ENCODE data around the gene APBB2. TPM values are rescaled to one million over a fixed set of nuclear protein-coding genes. Genes with fewer than 3 reads are reported as not detected.

Gene APBB2
- total and polyA plus RNA-seq, 12 donors: 5.2 to 35.4 (median 26.3) TPM

DNA sequence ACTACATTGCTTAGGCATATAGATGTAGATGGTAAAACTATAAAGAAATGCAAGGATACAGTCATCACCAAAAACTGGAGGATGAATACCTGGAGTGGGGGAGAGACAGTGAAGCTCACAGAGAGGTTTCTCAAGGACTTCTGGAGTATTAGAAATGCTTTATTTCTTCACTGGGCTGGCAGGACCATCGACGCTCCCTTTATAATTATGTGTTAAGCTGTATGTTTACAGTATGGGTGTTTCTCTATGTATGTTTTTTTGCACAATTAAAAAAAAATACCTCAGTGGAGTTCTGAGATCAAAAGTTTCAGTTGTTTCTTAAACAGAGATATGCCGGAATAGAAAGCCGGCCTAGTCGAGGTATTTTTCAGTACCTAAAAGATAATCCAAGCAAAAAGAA, 263.3 kb downstream of the APBB2 start:
- ATAC-seq (no peak), DNase-seq (no peak)
- H3K27me3 ChIP-seq: no peaks in the 10 kb centered on the region
- H3K36me3 ChIP-seq: no peaks in the 10 kb centered on the region
- no peak for TF ChIP-seq CTCF (IDR thresholded peaks at IDR 0.05)
- H3K27ac ChIP-seq: peak overlapping the region in 1 of 10 donors; percentile 82
- WGBS, 2 donors: 97 to 98% methylated on average over 5 of the region's 5 CpGs
- H3K4me1 ChIP-seq: peaks cover 15 to 86% (median 41%) of the 10 kb centered on the region in 9 donors
- H3K9me3 ChIP-seq: no peaks in the 10 kb centered on the region
- intact Hi-C loops (cut with DNase I): no loop called here
- H3K4me3 ChIP-seq: no peak overlapping the region

DNA sequence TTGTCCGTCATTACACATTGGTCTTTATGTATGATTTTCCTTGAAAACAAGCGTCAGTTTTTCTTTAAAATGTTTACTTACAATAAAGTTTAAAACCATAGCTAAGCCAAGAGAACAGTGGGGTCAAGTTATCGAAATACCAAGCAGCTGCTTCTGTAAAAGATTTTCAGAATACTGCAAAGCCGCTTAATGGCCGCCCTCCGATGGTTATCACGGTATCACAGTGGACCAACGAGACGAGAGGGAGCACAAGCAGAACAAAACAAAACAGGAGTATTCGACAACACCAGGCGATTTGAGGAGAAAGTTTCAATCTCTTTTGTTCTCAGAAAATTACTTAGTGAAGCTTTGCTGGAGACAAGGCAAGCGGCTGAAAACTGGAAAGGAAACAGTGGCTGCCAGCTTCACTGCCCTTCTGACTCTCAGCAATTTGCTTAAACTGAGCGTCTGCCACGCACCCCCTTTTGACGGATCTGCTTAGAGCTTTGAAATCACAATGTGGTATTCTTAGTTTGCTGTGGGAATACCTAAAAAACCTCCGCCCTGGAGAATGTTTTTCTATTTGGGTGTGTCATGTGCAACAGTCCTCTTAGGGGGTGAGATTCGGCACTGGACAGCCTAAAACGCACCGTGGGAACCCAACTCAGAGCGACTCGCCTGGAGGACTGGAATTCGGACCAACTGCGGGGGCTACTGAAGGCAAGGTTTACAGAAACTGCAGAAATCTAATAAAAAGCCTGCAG, 264.8 kb downstream of the APBB2 start:
- no peaks in the 10 kb centered on the region for H3K9me3 ChIP-seq
- intact Hi-C loops (cut with DNase I): no loop called here
- H3K27ac ChIP-seq: peak overlapping the region in 9 of 10 donors; percentile 9 to 82 (median 40)
- no peak for TF ChIP-seq CTCF (IDR thresholded peaks at IDR 0.05)
- H3K4me1 ChIP-seq: peaks cover 15 to 77% (median 33%) of the 10 kb centered on the region in 9 donors
- no peak for ATAC-seq
- H3K4me3 ChIP-seq: peak overlapping the region in 2 of 10 donors; percentile 20 to 22
- WGBS, 2 donors: 63 to 76% methylated on average over 23 of the region's 23 CpGs
- H3K36me3 ChIP-seq: peaks cover 0 to 2% (median 0%) of the 10 kb centered on the region in 9 donors
- no peaks in the 10 kb centered on the region for H3K27me3 ChIP-seq
- DNase-seq: no peak

GRCh38 chr4:40948014-40948413, 266.3 kb downstream of the APBB2 start:
- intact Hi-C loops (cut with DNase I): no loop called here
- no peaks in the 10 kb centered on the region for H3K27me3 ChIP-seq
- 64% methylated on average over 6 of the region's 6 CpGs for WGBS, 2 donors
- H3K27ac ChIP-seq: peak overlapping the region in 5 of 10 donors; percentile 26 to 82 (median 45)
- TF ChIP-seq CTCF (IDR thresholded peaks at IDR 0.05): no peak
- peaks cover under 1 to 70% (median 18%) of the 10 kb centered on the region in 9 donors for H3K4me1 ChIP-seq
- no peaks in the 10 kb centered on the region for H3K9me3 ChIP-seq
- H3K36me3 ChIP-seq: peaks cover 0 to 17% (median under 1%) of the 10 kb centered on the region in 9 donors
- DNase-seq (no peak), ATAC-seq (no peak)
- no peak overlapping the region for H3K4me3 ChIP-seq

- peak in 4 of 8 donors; percentile 20 to 63 (median 51) for ATAC-seq
- Histone ChIP-seq H3K36me3 (peaks cover 0 to 28% (median 5%) of the 10 kb centered on the region in 9 donors), H3K27ac (peak overlapping the region in 5 of 10 donors; percentile 17 to 82 (median 39)), H3K4me3 (no peak overlapping the region), H3K27me3 (no peaks in the 10 kb centered on the region), H3K4me1 (peaks cover 0 to 71% (median 15%) of the 10 kb centered on the region in 9 donors), H3K9me3 (no peaks in the 10 kb centered on the region)
- DNase-seq: no peak
- WGBS, 2 donors: 72 to 79% methylated on average over 9 of the region's 9 CpGs
- TF ChIP-seq CTCF (IDR thresholded peaks at IDR 0.05): no peak
- intact Hi-C loops (cut with DNase I): no loop called here
These were observed 267.7 kb downstream of the APBB2 start for GRCh38 chr4:40946652-40947051.

Data from heart right ventricle (tissue), 16 donors.